GM21825 (cell line): Measurements from ENCODE around the gene ZNF74.
"Not testable (repeated sequence)": the region's sequence is repeated elsewhere in the genome, so short reads cannot be mapped to it uniquely, and the experiment has no call there.

Source experiments
- ATAC-seq: cut with Tn5 transposase; IDR thresholded peaks from one replicate; pipeline ENCODE4 v1.9.1; 2021; ENCODE audit warnings: mild to moderate bottlenecking, moderate library complexity; ENCODE audit not compliant: unreplicated experiment

The ZNF74 gene

DNA sequence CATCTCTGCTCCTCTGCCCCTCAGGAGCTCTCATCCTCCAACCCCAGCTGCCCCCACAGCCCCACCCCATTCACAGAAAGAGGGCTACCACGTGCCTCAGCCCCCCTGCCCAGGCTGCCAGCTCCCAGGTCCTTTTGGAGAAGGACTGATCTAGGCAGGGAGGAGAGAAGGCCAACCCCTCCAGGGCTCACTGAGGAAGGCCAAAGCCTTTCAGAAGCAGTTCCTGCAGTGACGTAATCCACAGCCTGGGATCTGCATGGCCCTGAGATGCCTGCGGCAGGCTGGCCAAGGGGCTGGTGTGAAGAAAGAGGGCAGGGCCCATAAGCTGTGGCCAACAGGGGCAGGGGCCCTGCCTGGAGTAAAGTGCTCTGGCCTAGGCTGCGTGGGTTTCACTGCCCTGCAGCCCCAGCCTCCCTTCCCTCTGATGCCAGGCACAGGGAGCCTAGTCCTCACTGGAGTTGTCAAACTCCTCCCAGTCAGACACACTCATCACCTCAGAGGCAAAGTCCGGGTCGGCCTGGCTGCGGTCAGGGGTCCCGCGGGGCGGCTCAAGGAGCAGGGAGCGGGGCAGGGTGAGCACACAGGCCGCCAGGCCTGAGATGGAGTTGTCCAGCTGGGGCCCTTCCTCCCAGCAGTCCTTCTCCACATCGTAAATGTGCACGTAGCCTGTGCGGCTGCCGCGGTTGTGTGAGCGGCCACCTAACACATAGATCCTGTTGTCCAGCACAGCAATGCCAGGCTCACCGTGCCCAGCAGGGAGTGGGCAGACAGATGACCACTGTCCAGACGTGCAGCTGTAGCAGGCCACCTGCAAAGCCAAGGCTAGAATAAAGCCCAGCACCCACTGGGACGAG, 47.9 kb downstream of the ZNF74 start:
- ATAC-seq: no peak

DNA sequence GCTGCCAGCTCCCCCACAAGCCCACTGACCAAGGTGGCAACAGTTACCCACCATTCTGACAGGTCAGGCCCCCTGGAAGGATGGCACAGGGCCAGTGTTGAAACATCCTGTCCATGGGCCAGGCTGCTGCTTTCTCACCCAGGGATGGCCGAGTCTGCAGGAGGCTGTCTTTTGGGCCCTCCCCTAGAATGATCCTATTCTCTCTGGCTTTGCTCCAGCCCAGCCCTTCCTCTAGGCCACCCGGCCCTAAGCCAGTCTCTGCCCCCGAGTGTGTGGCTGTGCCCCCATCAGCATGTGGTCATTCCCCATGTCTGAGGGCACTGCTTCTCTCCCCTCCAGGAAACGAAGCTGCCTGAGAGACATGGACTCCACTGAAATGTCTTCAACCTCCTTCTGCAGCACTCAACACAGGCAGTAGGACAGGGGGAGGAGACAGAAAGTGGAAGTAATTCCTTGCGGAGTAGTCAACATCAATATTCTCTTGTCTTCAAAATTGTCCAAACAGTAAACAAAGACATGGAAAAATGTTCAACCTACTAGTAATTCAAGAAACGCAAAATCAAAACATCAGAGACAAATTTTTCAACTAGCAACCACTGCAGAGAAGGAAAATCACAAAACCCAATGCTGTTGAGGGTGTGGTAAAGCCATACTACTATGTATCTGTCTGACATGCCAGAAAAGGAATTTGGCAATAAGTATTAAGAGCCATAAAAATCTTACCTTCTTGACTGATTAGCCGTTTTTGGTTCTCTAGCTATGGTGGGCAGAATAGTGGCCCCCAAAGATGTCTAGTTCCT, 48.7 kb downstream of the ZNF74 start:
- no peak for ATAC-seq

DNA sequence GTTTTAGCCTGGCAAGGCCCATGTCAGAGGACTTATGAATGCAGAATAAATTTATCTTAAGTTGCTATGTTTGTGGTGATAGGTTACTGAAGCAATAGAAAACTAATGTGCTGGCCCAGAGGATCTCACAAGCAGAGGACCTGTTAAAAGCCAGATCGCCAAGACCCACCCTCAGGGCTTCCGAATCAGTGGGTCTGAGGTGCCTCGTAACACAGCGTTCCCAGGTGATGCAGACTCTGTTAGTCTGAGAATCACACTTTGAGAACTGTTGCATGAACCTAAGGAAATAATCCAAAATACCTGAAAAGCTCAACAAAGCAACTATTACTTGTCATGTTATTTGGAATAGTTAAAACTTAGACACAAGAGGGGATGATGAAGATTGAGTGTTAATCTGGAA, 50.4 kb downstream of the ZNF74 start:
- no peak for ATAC-seq

DNA sequence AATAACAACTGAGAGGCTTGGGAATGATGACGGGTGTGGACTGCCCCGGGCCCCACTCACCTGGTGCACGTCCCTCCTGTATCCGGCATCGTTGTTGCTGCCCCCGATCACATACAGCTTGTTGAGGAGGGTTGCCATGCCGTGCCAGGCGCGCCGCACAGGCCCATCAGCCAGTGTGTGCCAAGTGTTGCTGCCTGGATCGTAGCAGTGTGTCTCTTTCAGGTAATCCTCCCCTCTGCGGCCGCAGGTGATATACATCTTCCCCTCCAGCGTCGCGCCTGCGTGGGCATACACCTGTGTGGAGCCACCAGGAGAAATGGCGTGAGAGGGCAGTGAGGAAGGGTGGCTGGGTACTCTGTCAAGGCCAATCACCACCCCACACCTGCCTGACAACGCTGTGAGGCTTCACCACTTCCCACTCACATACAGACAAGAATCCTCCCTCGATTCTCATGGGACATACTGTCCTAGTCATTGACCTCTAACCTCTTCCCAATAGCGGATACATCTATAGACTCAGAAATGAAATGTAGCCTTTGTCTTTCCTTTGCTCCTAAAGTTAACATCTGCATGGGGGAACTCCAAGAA, 52.5 kb downstream of the ZNF74 start:
- ATAC-seq: no peak

DNA sequence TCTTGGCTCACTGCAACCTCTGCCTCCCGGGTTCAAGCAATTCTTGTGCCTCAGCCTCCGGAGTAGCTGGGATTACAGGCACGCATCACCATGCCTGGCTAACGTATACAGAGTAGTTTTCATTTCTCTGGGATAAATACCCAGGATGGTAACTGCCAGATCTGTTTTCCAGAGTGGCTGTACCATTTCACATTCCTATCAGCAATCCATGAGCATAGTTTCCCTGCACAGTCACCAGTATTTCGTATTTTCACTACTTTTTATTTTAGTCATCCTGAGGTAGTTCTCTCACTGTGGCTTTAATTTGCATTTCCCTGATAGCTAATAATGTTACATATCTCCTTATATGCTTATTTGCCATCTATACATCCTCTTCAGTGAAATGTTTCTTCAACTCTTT, 54.7 kb downstream of the ZNF74 start:
- no peak for ATAC-seq

DNA sequence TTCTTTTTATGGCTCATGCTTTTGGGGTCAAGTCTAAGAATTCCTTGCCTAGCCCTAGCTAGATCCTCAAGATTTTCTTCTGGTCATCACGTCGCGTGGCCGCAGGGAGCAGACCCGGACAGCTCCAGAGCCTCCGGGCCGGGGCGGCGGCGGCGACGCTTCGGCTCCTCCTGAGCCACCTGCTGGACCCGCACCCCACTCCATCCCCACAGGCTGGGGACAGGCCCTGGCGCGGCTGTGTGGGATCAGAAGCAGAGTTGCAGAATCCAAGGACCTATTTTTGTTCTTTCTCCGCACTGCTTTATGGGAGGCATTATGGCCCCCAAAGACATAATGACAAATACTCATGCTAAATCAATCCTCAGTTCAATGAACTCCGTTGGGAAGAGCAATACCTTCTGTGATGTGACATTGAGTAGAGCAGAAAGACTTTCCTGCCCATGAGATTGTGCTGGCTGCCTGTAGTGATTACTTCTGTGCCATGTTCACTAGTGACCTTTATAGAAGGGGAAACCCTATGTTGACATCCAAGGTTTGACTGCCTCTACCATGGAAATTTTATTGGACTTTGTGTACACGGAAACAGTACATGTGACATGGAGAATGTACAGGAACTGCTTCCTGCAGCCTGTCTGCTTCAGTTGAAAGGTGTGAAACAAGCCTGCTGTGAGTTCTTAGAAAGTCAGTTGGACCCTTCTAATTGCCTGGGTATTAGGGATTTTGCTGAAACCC, 56.0 kb downstream of the ZNF74 start:
- ATAC-seq: no peak

DNA sequence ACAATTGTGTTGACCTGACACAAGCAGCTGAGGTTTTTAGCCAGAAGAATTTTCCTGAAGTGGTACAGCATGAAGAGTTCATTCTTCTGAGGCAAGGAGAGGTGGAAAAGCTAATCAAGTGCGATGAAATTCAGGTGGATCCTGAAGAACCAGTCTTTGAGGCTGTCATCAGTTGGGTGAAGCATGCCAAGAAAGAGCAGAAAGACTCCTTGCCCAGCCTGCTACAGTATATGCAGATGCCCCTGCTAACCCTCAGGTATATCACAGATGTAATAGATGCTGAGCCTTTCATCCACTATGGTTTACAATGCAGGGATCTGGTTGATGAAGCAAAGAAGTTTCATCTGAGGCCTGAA, 56.6 kb downstream of the ZNF74 start:
- ATAC-seq: no peak

DNA sequence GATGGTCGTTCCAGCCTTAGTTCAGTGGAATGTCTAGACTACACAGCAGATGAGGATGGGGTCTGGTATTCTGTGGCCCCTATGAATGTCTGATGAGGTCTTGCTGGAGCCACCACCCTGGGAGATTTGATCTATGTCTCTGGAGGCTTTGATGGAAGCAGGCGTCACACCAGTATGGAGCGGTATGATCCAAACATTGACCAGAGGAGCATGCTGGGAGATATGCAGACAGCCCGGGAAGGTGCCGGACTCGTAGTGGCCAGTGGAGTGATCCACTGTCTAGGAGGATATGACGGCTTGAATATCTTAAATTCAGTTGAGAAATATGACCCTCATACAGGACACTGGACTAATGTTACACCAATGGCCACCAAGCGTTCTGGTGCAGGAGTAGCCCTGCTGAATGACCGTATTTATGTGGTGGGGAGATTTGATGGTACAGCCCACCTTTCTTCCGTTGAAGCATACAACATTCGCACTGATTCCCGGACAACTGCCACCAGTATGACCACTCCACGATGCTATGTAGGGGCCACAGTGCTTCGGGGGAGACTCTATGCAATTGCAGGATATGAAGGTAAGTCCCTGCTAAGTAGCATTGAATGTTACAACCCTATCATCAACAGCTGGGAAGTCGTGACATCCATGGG, 57.3 kb downstream of the ZNF74 start:
- ATAC-seq: not testable (repeated sequence)

DNA sequence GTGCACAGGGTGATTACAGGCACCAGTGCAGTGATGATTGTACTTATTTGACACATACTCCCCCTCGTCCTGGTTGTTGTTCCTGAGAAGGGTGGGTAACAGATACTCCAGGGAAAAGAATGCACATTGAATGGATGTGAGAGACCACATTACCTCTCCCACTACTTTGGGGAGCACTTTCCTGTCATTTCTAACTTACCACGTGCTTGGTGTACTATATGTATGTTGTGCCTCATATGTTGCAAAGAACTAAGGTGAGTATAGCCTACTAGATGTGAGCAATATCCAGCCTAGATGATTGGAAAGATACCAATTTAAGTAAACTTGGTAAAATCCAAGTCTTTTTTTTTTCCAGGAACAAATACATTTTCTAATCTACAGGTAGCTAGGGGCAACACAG, 58.0 kb downstream of the ZNF74 start:
- ATAC-seq: no peak

DNA sequence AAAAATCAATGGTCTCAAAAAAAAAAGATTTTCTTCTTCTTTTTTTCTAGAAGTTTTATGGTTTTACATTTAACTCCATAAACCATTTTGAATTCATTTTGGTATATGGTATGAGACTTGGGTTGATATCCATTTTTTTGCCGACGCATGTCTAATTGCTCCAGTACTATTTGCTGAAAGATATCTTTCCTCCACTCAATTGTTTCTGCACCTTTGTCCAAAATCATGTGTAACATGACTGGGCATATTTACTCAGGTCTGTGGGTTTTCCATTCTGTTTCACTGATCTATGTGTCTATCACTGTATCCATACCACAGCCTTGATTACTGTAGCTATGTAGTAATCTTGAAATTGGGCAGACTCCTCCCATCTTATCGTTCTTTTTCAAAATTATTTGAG, 59.3 kb downstream of the ZNF74 start:
- no peak for ATAC-seq

DNA sequence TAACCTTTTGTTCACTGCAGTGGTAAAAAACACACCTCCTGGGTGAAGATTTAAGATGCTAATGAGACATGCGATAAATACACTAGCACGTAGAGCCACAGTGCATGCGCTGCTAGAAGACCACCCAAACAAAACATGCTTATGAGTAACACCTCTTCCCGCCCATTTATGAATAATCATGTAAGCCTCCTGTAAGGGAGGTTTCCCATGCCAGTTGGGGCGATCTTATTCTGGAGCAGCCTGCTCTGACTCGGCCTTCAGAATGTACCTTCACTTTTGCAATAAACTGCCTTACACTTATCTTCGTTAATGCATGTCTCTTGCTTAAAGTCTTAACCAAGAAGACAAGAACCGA, 61.7 kb downstream of the ZNF74 start:
- ATAC-seq: no peak

DNA sequence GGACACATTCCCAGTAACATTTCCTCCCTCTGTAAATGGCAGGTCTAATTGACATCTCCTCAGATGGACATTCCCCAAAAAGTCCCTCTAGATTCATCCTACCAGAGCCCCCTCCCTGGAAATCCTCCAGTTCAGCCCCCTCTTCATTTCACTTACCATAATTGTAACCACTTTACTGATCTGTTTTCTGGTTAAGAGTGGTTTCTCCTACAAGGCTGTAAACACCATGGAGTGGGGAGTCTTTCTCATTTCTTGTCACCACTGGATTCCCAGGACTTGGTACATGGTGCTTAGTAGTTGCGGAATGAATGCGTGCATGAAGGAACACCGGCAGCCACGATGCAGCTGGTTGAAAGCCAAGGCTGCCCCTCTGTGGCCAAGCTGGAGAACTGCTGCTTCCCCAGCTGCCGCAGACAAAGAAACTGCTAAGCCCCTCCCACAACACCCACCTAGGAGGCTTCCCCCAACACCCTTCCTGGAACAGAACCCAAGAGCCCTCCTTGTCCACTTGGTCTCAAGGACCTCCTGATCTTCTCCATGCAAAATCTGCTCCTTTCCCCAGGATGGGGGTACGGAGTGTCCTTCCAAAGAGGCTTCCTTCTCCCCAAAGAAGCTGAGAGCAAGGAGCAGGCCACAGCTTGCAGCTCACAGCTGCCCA, 62.2 kb downstream of the ZNF74 start:
- no peak for ATAC-seq

DNA sequence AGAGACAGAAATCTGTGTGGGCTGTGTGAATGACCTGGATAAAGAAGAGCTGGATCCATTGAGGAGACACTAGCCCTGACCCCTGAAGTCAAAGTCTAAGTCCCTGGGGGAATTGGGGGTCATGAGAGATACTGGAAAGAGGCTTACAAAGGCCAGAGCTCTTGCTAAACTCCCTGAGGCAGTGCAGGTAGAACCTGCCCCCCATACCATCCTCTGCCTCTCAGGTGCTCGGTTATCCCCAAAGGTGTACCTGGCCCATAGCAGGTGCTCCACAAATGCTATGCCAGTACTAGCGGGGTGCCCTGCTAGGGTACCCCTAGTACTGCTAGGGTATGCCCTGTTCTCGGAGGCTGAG, 62.7 kb downstream of the ZNF74 start:
- no peak for ATAC-seq

DNA sequence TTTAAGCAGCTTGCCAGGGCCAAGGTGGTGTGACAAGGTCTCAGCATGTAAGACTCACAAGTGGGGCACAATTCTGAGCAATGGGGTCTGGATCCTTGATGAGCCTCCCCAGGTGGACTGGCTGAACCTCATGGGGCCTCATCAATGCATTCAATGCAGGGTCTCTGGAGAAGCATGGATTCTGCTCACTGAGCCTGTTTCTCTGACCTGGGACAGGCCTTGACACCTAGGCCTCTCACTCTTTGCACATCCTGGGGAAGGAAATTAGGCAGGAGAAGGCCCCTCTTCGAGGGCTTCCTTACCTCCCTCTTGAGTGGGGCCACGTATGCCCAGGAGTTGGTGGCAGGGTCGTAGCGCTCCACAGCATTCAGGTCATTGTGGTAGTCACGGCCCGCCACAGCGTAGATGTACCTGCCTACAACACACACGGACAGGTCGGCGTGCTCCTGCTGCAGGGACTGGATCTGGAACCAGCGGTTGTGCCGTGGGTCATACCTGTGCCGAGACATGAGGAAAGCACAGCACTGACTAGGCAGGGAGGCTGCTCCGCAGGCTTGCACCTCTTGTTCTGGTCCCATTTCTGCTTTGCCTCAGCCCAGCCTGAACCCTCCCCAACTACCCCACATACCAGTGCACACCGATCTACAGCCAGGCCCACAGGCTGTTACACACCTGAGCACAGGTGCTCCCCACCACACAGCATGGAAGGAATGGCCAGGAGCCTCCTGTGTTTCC, 63.7 kb downstream of the ZNF74 start:
- no peak for ATAC-seq
